Astrocyte (in vitro differentiated cells and primary cell): ENCODE measurements around the gene ANKRD33B. TPM values are rescaled to one million over a fixed set of nuclear protein-coding genes. Genes with fewer than 3 reads are reported as not detected.

Experiments
- DNase-seq: peaks from one replicate; pipeline ENCODE4 v3.0.0-alpha.2; 2010; ENCODE audit warnings: low read depth
- FAIRE-seq: peaks from 2 replicates; lab custom pipeline; 2011; peaks lifted over from hg19 to GRCh38; lab: Jason Lieb, UNC
- H2AFZ ChIP-seq: 2 replicates; pipeline ENCODE4 v1.6.0; 2012; ENCODE audit warnings: low read depth, low read length, inconsistent platforms
- H3K27ac ChIP-seq: 2 replicates; pipeline ENCODE4 v1.5.1; 2011; ENCODE audit warnings: low read depth, low read length, inconsistent platforms
- H3K27me3 ChIP-seq: 2 replicates; pipeline ENCODE4 v1.6.0; 2011; ENCODE audit warnings: low read length, inconsistent platforms; ENCODE audit not compliant: insufficient read depth
- H3K36me3 ChIP-seq: 2 replicates; pipeline ENCODE4 v1.5.1; 2011; ENCODE audit warnings: low read length, inconsistent platforms; ENCODE audit not compliant: insufficient read depth
- H3K4me1 ChIP-seq: 2 replicates; pipeline ENCODE4 v1.5.1; 2011; ENCODE audit warnings: low read length, inconsistent platforms; ENCODE audit not compliant: insufficient read depth
- H3K4me2 ChIP-seq: 2 replicates; pipeline ENCODE4 v1.6.0; 2012; ENCODE audit warnings: low read length, inconsistent platforms
- H3K4me3 ChIP-seq: 2 replicates; pipeline ENCODE4 v1.5.1; 2011; ENCODE audit warnings: low read depth, mild to moderate bottlenecking, low read length, inconsistent platforms; ENCODE audit not compliant: insufficient read depth
- H3K79me2 ChIP-seq: 2 replicates; pipeline ENCODE4 v1.6.0; 2012; ENCODE audit warnings: mild to moderate bottlenecking, low read length, inconsistent platforms; ENCODE audit not compliant: insufficient read depth
- H3K9ac ChIP-seq: 2 replicates; pipeline ENCODE4 v1.6.0; 2012; ENCODE audit warnings: mild to moderate bottlenecking, low read length, inconsistent platforms
- H3K9me3 ChIP-seq: 2 replicates; pipeline ENCODE4 v1.5.1; 2012; ENCODE audit warnings: low read depth, mild to moderate bottlenecking, low read length, inconsistent platforms; ENCODE audit not compliant: insufficient read depth
- H4K20me1 ChIP-seq: 2 replicates; pipeline ENCODE4 v1.6.0; 2012; ENCODE audit warnings: low read length, inconsistent platforms; ENCODE audit not compliant: insufficient read depth
- H3K27ac Mint-ChIP-seq: one replicate; pipeline ENCODE4 v1.8.0; 2021; ENCODE audit warnings: mild to moderate bottlenecking, mixed read lengths; ENCODE audit not compliant: unreplicated experiment
- H3K27me3 Mint-ChIP-seq: one replicate; pipeline ENCODE4 v1.8.0; 2021; ENCODE audit warnings: low read depth, mixed read lengths; ENCODE audit not compliant: unreplicated experiment
- H3K36me3 Mint-ChIP-seq: one replicate; pipeline ENCODE4 v1.8.0; 2021; ENCODE audit warnings: low read depth, mixed read lengths; ENCODE audit not compliant: unreplicated experiment
- H3K4me1 Mint-ChIP-seq: one replicate; pipeline ENCODE4 v1.8.0; 2021; ENCODE audit warnings: low read depth, mixed read lengths; ENCODE audit not compliant: unreplicated experiment
- H3K4me3 Mint-ChIP-seq: one replicate; pipeline ENCODE4 v1.8.0; 2021; ENCODE audit warnings: mild to moderate bottlenecking, moderate library complexity, mixed read lengths; ENCODE audit not compliant: unreplicated experiment
- H3K9me3 Mint-ChIP-seq: one replicate; pipeline ENCODE4 v1.8.0; 2021; ENCODE audit warnings: mild to moderate bottlenecking, mixed read lengths; ENCODE audit not compliant: unreplicated experiment
- EZH2 ChIP-seq: IDR thresholded peaks from 2 replicates; pipeline ENCODE4 v1.6.1; 2012; ENCODE audit warnings: mild to moderate bottlenecking, low read length, inconsistent platforms; ENCODE audit not compliant: insufficient read depth
- total RNA-seq: library from RNA; stranded (reverse); gene quantifications from 2 replicates; pipeline ENCODE4 v1.2.1, GENCODE V29; 2021
- TF ChIP-seq, protein P1 (sequence below): IDR thresholded peaks from 2 replicates; pipeline ENCODE4 v1.5.1; 2011; ENCODE audit warnings: low read depth, mild to moderate bottlenecking, inconsistent platforms, low read length, moderate library complexity; ENCODE audit not compliant: insufficient read depth

Gene ANKRD33B
- total RNA-seq, 1 donor from 2014 or later: 22.7 TPM

DNA sequence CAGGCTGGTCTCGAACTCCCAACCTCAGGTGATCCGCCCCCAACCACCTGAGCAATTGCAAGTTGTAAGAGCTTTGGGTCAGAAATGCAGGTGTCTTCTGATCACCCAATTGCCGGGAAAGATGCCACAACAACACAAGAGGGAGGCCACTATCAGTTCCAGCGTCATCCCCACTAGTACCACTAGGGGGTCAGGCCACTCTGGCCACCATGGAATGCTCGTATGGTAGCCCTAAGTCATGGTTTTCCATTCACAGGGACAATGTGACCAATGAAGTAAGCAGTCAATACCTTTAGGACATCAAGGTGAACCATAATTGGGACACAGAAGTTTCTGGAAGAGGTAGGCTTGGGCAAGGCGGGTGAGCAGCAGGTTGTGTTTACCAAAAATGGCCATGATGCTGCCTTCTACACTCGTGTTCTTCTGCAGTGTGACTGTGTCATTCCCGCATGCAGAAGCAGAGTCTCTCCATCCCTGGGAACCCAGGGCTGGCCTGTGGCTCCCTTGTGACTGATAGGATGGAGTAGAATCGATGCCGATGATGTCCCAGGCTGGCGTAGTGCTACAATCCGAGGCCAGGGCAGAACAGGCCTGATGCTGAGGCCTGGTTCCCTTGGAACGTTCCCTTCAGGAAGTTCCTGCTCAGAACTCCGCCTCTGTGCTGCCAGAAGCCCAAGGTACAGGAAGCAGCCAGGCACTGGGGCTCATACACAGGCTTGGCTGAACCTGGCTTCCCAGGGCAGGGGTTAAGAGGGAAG lies 42.2 kb upstream of the ANKRD33B start:
- TF ChIP-seq EZH2: no peak
- TF ChIP-seq, protein P1, sequence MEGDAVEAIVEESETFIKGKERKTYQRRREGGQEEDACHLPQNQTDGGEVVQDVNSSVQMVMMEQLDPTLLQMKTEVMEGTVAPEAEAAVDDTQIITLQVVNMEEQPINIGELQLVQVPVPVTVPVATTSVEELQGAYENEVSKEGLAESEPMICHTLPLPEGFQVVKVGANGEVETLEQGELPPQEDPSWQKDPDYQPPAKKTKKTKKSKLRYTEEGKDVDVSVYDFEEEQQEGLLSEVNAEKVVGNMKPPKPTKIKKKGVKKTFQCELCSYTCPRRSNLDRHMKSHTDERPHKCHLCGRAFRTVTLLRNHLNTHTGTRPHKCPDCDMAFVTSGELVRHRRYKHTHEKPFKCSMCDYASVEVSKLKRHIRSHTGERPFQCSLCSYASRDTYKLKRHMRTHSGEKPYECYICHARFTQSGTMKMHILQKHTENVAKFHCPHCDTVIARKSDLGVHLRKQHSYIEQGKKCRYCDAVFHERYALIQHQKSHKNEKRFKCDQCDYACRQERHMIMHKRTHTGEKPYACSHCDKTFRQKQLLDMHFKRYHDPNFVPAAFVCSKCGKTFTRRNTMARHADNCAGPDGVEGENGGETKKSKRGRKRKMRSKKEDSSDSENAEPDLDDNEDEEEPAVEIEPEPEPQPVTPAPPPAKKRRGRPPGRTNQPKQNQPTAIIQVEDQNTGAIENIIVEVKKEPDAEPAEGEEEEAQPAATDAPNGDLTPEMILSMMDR: peak; percentile 15
- peaks cover 6% of the 10 kb centered on the region for H3K9me3 Mint-ChIP-seq
- no peak for DNase-seq
- no peak for FAIRE-seq
- Histone ChIP-seq H3K36me3 (no peaks in the 10 kb centered on the region), H3K27me3 (no peaks in the 10 kb centered on the region), H3K4me3 (no peak overlapping the region), H4K20me1 (no peaks in the 10 kb centered on the region), H2AFZ (no peak overlapping the region), H3K27ac (no peak overlapping the region), H3K79me2 (no peaks in the 10 kb centered on the region), H3K4me2 (no peak overlapping the region), H3K9me3 (peaks cover 3% of the 10 kb centered on the region), H3K4me1 (peaks cover 23% of the 10 kb centered on the region), H3K9ac (no peak overlapping the region)
- no peak overlapping the region for H3K4me3 Mint-ChIP-seq
- no peak overlapping the region for H3K27ac Mint-ChIP-seq
- H3K36me3 Mint-ChIP-seq: peaks cover 1% of the 10 kb centered on the region
- H3K4me1 Mint-ChIP-seq: peaks cover 29% of the 10 kb centered on the region
- no peaks in the 10 kb centered on the region for H3K27me3 Mint-ChIP-seq

DNA sequence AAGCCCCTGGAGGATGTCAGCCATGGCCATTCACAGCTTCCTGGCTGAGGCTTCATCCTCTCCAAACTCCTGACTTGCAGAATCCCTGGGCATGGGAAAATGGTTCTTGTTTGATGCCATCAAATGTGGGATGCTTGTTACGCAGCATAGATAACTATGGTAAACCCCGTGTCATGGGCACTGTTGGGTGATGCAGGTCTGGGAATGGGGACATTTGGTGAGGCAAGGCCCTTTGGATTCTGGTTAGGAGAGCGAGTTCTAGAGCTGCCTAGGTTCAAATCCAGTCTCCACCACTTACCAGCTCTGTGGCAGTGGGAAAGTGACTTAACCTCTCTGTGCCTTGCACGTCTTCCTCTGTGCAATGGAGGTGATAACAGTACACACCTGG lies 41.7 kb upstream of the ANKRD33B start:
- Histone ChIP-seq H3K79me2 (no peaks in the 10 kb centered on the region), H3K4me1 (peaks cover 25% of the 10 kb centered on the region), H3K27ac (no peak overlapping the region), H3K27me3 (no peaks in the 10 kb centered on the region), H3K4me3 (no peak overlapping the region), H3K9me3 (peaks cover 3% of the 10 kb centered on the region), H3K9ac (no peak overlapping the region), H2AFZ (no peak overlapping the region), H3K36me3 (no peaks in the 10 kb centered on the region), H3K4me2 (no peak overlapping the region), H4K20me1 (no peaks in the 10 kb centered on the region)
- TF ChIP-seq, protein P1: no peak
- TF ChIP-seq EZH2: no peak
- peaks cover 6% of the 10 kb centered on the region for H3K9me3 Mint-ChIP-seq
- H3K4me3 Mint-ChIP-seq: no peak overlapping the region
- peaks cover 31% of the 10 kb centered on the region for H3K4me1 Mint-ChIP-seq
- no peak overlapping the region for H3K27ac Mint-ChIP-seq
- no peaks in the 10 kb centered on the region for H3K27me3 Mint-ChIP-seq
- FAIRE-seq (no peak), DNase-seq (no peak)
- peaks cover 1% of the 10 kb centered on the region for H3K36me3 Mint-ChIP-seq
